T-helper 2 cell (primary cell): ENCODE results near the gene SLC29A3.
"Not testable (repeated sequence)": the region's sequence is repeated elsewhere in the genome, so short reads cannot be mapped to it uniquely, and the experiment has no call there.

Experiments used
- DNase-seq, 5 experiments: peaks; one replicate each; pipeline versions ENCODE4 v3.0.0 to v3.0.0-alpha.2; 2012 to 2022
- total RNA-seq, 2 donors: gene quantifications; one replicate each; lab custom pipeline; 2026; lab: John Stamatoyannopoulos, UW

Gene SLC29A3
- 1.9 to 3.9 reads per million in 2 donors for total RNA-seq

- DNase-seq, result peak; percentile 63 to 91 (median 78)
Observed at GRCh38 chr10:71319042-71319799, at the start of gene SLC29A3. Gene SLC29A3 (plus strand): TSS chr10:71319259. CDS start chr10:71319310, 51 bp downstream.

- no peak for DNase-seq
Observed at GRCh38 chr10:71269301-71270288, 49.5 kb upstream of the SLC29A3 start.

- peak in 1 of 5 experiments; percentile 33 for DNase-seq
Observed at GRCh38 chr10:71270301-71271220, 48.5 kb upstream of the SLC29A3 start.

- DNase-seq, result no peak
Observed at GRCh38 chr10:71271662-71272055, 47.4 kb upstream of the SLC29A3 start.

GRCh38 chr10:71272056-71272771, 46.8 kb upstream of the SLC29A3 start:
- DNase-seq, result no peak

GRCh38 chr10:71272974-71273373, 46.1 kb upstream of the SLC29A3 start:
- DNase-seq, result not testable (repeated sequence)

GRCh38 chr10:71273506-71273905, 45.6 kb upstream of the SLC29A3 start:
- DNase-seq, result no peak

GRCh38 chr10:71274901-71275796, 43.9 kb upstream of the SLC29A3 start:
- no peak for DNase-seq

- DNase-seq, result no peak
Observed at GRCh38 chr10:71276873-71277272, 42.2 kb upstream of the SLC29A3 start.

GRCh38 chr10:71277914-71278665, 41.0 kb upstream of the SLC29A3 start:
- DNase-seq, result no peak

GRCh38 chr10:71278691-71279588, 40.1 kb upstream of the SLC29A3 start:
- no peak for DNase-seq

- DNase-seq, result no peak
Observed at GRCh38 chr10:71279590-71280170, 39.4 kb upstream of the SLC29A3 start.

GRCh38 chr10:71280216-71280615, 38.8 kb upstream of the SLC29A3 start:
- no peak for DNase-seq

- DNase-seq, result no peak
Observed at GRCh38 chr10:71280825-71281224, 38.2 kb upstream of the SLC29A3 start.

GRCh38 chr10:71281646-71282322, 37.3 kb upstream of the SLC29A3 start:
- DNase-seq, result no peak

GRCh38 chr10:71282323-71282680, 36.8 kb upstream of the SLC29A3 start:
- DNase-seq, result no peak

GRCh38 chr10:71283410-71283809, 35.6 kb upstream of the SLC29A3 start:
- no peak for DNase-seq

GRCh38 chr10:71283876-71284275, 35.2 kb upstream of the SLC29A3 start:
- DNase-seq, result no peak
